ENCODE measurements around the gene EPDR1.
"Not testable (repeated sequence)": the region's sequence is repeated elsewhere in the genome, so short reads cannot be mapped to it uniquely, and the experiment has no call there.

EPDR1 gene

GRCh38 chr7:37928878-37929277, 8.4 kb downstream of the EPDR1 start:
- DNase-seq (ENCODE audit: low read depth) = no peak

GRCh38 chr7:37930226-37930948, 9.9 kb downstream of the EPDR1 start:
- no peak for DNase-seq (ENCODE audit: low read depth)

DNA sequence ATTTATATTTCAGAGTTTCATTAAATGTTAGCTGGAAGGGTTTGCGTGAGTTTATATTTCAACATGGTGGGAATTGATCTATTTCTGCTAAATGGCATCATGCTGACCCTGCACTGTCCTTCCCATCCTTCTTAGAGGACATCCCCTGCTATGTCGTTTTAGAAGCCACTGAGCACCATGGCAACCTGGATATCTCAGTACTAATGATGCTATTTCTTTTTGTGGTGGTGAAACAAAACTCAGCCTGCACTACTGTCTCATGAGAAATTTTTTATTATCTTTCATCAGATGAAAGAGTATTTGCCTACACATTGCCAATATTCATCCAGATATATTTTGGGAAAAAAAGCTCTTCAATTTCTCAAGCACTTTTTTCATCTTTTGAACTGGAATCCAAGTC, 12.1 kb downstream of the EPDR1 start:
- no peak for DNase-seq (ENCODE audit: low read depth)

DNA sequence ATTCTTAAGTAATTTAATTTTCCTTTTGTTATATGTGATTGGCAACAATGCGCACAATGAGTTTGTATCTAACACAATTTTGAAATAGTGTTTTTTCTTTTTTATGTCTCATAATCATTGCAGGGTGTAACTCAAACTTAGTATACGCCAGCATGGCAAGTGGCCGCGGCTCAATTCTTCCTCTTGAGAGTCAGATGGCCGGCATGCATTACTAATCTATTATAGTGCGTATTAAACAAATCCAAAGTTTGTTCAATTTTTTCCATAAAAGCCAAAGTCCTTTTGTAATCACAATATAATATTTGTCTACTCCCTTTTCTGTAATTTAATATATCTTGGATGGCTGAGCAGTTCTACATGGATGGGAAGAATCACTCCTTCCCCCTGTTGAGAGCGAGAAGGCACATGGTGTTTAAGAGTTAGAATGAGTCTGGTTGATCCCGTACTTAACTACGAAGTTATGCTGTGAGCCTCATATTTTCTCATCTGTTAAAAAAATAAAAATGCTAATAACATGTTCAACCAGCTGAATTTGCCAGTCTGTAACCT, 12.7 kb downstream of the EPDR1 start:
- DNase-seq (ENCODE audit: low read depth) = no peak

DNA sequence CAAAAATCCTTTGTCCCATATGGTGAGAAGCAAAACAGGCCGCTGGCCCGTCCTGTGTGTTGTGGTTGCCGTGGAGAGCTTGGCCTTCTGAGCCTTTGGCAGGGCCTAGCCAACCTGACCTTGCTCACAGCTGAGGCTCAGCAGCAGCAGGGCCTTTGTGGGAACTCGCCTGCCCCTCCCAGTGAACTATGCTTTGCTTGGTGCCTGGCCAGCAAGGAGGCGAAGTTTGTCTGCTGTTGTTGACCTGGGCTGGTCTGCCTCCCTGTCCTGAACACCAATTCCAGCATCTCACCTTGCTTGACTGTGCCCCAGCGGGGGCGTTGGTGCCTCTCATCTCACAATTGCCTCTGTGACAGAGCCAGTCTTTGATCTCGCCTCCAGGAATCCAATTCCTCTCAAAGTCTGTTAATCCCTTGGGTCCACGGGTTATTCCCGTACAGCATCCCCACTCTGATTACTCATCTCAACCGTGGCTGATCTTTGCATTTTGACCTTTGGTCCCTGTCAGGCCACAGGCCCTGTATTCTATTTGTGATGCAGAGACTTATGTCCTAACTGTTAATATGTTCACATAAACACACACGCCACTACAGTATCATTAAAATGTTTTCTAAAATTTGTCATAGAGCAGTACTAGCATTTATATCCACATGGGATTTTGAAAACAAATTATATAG, 22.6 kb downstream of the EPDR1 start:
- no peak for DNase-seq (ENCODE audit: low read depth)

DNA sequence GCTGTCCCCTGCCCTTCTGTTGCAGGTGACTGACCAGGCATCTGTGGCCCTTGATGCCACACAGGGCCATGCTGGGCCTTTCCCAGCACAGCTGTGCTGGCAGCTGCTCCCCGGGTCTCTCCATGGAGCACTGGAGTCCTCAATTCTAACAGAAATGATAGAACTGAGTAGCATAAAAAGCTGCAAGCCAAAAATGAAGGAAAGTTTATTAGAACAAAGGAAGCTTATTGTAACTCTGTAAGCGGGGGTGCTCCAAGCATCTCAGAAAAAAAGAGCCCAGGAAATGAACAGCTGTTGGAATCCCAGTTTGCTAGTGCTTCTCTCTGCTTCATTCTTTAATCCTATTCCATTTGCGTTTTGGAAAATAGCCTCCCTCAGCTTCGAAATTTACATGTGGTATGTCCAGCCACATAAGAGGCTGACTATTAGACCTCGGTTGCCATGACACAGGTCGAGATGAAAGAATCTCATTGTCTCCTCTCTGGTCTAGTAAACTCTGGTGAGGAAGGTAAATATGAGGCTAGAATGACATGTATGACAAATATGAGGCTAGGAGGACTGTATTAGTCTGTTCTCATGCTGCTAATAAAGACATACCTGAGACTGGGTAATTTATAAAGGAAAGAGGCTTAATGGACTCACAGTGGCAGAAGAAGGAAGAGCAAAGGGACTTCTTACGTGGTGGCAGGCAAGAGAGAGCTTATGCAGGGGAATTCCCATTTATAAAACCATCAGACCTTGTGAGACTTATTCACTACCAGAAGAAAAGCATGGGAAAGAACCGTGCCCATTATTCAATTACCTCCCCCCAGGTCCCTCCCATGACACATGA, 23.7 kb downstream of the EPDR1 start:
- no peak for DNase-seq (ENCODE audit: low read depth)

DNA sequence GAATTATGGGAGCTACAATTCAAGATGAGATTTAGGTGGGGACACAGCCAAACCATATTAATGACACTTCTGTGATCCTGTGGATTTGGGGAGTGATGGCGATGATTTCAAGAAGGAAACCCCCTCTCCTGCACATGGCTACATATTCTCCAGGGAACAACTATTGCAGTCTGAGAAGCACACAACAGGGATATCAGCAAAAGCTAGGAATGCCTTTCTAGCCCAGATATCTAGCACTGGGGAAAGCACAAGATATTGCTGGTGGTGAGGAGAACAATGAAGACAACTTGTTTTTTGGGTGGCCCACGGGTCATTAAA, 24.3 kb downstream of the EPDR1 start:
- DNase-seq (ENCODE audit: low read depth) = no peak

GRCh38 chr7:37945336-37945735, 24.9 kb downstream of the EPDR1 start:
- DNase-seq (ENCODE audit: low read depth) = no peak

GRCh38 chr7:37947138-37947940, 26.9 kb downstream of the EPDR1 start:
- DNase-seq (ENCODE audit: low read depth) = no peak

DNA sequence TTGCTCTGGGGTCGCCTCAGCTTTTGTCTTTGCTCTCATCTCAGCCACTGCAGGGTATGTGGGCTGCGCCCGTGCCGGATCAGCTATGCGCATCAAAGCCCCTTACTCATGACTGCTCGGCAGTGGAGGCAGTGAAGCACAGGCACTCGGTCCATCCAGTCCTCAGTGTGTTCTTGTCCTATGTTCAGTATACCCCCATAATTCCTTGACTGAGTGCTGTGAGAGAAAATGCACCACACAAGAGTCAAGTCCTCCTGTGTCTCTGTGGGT, 27.4 kb downstream of the EPDR1 start:
- no peak for DNase-seq (ENCODE audit: low read depth)

DNA sequence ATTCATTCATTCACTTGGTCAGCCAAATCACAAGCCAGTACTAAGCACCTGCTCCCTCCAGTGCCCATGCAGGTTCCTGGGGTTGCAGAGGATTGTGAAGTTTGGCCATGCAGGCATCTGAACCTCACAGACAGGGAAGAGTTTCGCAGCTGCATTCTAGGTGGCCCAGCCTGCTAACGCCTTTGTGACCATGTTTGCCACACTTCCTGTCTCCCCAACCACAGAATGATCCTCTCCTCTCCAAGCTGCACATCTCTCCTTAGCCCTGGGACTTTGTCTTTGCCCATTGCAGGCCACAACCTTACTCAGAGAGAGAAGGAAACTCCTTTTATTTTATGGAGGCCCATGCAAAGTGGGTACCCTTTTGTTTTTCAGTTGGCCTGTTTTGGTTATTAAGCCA, 31.8 kb downstream of the EPDR1 start:
- DNase-seq (ENCODE audit: low read depth) = no peak

DNA sequence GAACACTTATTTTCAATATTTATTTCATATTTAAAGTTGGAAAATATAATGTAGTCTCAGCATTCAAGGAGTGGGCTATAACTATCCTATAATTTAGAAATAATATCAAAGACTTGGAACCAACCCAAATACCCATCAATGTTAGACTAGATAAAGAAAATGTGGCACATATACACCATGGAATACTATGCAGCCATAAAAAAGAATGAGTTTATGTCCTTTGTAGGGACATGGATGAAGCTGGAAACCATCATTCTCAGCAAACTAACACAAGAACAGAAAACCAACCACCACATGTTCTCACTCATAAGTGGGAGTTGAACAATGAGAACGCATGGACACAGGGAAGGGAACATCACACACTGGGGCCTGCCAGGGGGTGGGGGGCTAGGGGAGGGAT, 33.8 kb downstream of the EPDR1 start:
- DNase-seq (ENCODE audit: low read depth) = not testable (repeated sequence)

GRCh38 chr7:37956791-37957190, 36.4 kb downstream of the EPDR1 start:
- no peak for DNase-seq (ENCODE audit: low read depth)

GRCh38 chr7:37957221-37957970, 37.0 kb downstream of the EPDR1 start:
- DNase-seq (ENCODE audit: low read depth) = no peak

GRCh38 chr7:37960483-37960882, 40.0 kb downstream of the EPDR1 start:
- no peak for DNase-seq (ENCODE audit: low read depth)

GRCh38 chr7:37961251-37961650, 40.8 kb downstream of the EPDR1 start:
- no peak for DNase-seq (ENCODE audit: low read depth)

- no peak for DNase-seq (ENCODE audit: low read depth)
Observed at GRCh38 chr7:37964196-37964595, 43.8 kb downstream of the EPDR1 start.

DNA sequence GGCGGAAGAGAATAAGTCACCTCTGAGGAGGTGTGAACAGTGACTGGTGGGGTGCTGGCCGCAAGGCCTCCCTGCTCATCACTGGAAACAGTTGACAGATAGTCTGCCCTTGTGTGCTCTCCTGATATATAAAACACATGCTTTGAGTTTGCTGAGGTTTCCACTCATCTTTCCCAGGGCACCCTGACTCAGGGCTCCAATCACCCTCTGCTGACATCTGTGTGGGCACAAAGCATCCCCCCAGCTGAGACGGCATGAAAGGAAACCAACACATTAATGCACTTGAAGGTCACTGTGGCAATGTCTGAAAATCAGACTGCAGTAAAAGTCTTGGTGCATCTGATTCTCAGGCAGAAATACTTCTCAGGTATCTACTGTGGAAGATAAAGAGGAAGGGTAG, 49.8 kb downstream of the EPDR1 start:
- no peak for DNase-seq (ENCODE audit: low read depth)

GRCh38 chr7:37971491-37971890, 51.1 kb downstream of the EPDR1 start:
- no peak for DNase-seq (ENCODE audit: low read depth)

DNA sequence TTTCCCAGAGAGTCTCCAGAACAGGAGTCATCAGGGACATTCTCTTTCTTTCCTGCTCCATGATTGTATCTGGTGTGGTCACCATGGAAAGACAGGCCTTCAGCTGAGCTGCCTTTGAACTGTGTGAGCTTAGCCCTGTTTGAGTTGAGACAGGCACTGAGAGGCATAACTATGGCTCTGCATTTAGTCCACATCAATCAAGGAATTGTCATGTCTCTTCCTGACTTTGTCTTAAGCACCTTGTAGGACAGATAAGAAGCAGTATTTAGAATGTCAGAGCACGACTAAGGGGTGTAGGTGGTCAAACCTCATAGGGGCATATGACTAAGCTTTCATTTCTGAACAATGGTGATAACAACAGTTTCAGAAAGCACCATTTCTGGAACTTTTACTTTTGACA, 53.5 kb downstream of the EPDR1 start:
- no peak for DNase-seq (ENCODE audit: low read depth)

DNA sequence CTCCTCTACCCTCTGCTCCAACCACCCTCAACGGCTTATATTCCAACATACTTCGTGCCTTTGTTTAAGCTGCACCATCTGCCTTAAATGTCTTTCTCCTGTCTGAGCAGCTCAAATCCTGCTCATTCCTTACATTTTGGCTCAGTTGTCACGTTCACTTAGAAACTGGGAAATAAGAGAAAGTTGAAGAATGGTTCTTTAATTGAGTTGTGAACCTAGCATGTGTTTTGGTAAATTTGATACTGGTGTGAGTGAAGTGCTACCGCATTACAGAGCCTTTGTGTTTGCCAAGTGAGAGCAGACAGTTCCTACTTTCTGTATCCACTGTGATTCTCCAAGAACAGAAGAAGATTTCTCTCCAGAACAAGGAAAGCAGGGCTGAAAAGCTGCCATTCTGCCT, 54.3 kb downstream of the EPDR1 start:
- DNase-seq (ENCODE audit: low read depth) = no peak

GRCh38 chr7:37977243-37977642, 56.8 kb downstream of the EPDR1 start:
- no peak for DNase-seq (ENCODE audit: low read depth)
